Prostate gland (tissue), 2 donors: ENCODE data around the gene TBL1X. TPM values are rescaled to one million over a fixed set of nuclear protein-coding genes. Genes with fewer than 3 reads are reported as not detected.

Experiments
- DNase-seq: peaks from one replicate; pipeline ENCODE4 v3.0.0-alpha.2; 2019; ENCODE audit warnings: low spot score
- H3K27ac ChIP-seq, 2 donors: fragments of 200-600 bp; sonication (generic); 2 replicates each; pipeline ENCODE4 v1.5.1; 2017 to 2019
- H3K27me3 ChIP-seq: fragments of 200-600 bp; sonication (generic); replicated peaks from 2 replicates; pipeline ENCODE4 v1.5.1; 2019; ENCODE audit not compliant: insufficient read depth
- H3K36me3 ChIP-seq, 2 donors: fragments of 200-600 bp; sonication (generic); 1 replicate in 1 of 2; 2 replicates in 1 of 2; pipeline versions ENCODE4 v1.5.1 to v1.8.1; 2017 to 2019
- H3K4me1 ChIP-seq: fragments of 200-600 bp; sonication (generic); replicated peaks from 2 replicates; pipeline ENCODE4 v1.5.1; 2019
- H3K4me3 ChIP-seq, 2 donors: fragments of 200-600 bp; sonication (generic); 2 replicates each; pipeline ENCODE4 v1.5.1; 2017 to 2019
- H3K9me3 ChIP-seq: fragments of 200-600 bp; sonication (generic); 2 replicates; pipeline ENCODE4 v1.5.1; 2017
- CTCF ChIP-seq, 4 experiments: fragments of 200-600 bp in 2 of 4; fragments of 450-650 bp in 2 of 4; sonication (generic) in 2 of 4; IDR thresholded peaks; 1 replicate in 3 of 4; 2 replicates in 1 of 4; pipeline ENCODE4 v1.5.1; 2016 to 2019; ENCODE audit warnings: antibody characterized with exemption in 4 of 4, mild to moderate bottlenecking in 2 of 4, moderate library complexity in 2 of 4
- POLR2A ChIP-seq: fragments of 450-650 bp; IDR thresholded peaks from one replicate; pipeline ENCODE4 v1.6.1; 2016; ENCODE audit warnings: antibody characterized with exemption, mild to moderate bottlenecking
- POLR2AphosphoS5 ChIP-seq: sonication (generic); formaldehyde crosslinking; IDR thresholded peaks from one replicate; pipeline ENCODE4 v1.6.1; 2017; ENCODE audit warnings: antibody characterized with exemption
- WGBS: methylation state at CpG from one replicate; pipeline ENCODE4 v1.1.5; 2018; 5-methylcytosine and 5-hydroxymethylcytosine counted together
- intact Hi-C: fragments of 100-400 bp; cut with DNase I; formaldehyde crosslinking; loops from one replicate; pipeline ENCODE4 v1.14.2; 2022
- total RNA-seq, 2 donors: library from RNA; depleted of rRNA; stranded (reverse); fragments of >200 nt; gene quantifications; one replicate each; pipeline ENCODE4 v1.1.0, GENCODE V29; 2016

Gene TBL1X
- total RNA-seq, 2 donors from 2014 or later = 23.2 to 76.9 TPM

- no peak overlapping the region for H3K4me3 ChIP-seq
- H3K4me1 ChIP-seq = no peaks in the 10 kb centered on the region
- H3K27ac ChIP-seq = no peak overlapping the region
- no peaks in the 10 kb centered on the region for H3K27me3 ChIP-seq
- TF ChIP-seq POLR2A (no peak), CTCF (IDR thresholded peaks at IDR 0.05) (no peak), POLR2AphosphoS5 (no peak)
- DNase-seq = no peak
- intact Hi-C loops = no loop called here
- H3K36me3 ChIP-seq = no peaks in the 10 kb centered on the region
- 66% methylated on average over 5 of the region's 7 CpGs for WGBS
- no peaks in the 10 kb centered on the region for H3K9me3 ChIP-seq
Measured at GRCh38 chrX:9598344-9598743, 133.5 kb downstream of the TBL1X start.

GRCh38 chrX:9604111-9604907, 139.5 kb downstream of the TBL1X start:
- WGBS = 73% methylated on average over 9 of the region's 17 CpGs
- H3K36me3 ChIP-seq = no peaks in the 10 kb centered on the region
- no peak for DNase-seq
- TF ChIP-seq CTCF (IDR thresholded peaks at IDR 0.05) (no peak), POLR2A (no peak), POLR2AphosphoS5 (no peak)
- H3K4me3 ChIP-seq = no peak overlapping the region
- no peaks in the 10 kb centered on the region for H3K4me1 ChIP-seq
- H3K27me3 ChIP-seq = no peaks in the 10 kb centered on the region
- H3K27ac ChIP-seq = no peak overlapping the region
- intact Hi-C loops = no loop called here
- H3K9me3 ChIP-seq = no peaks in the 10 kb centered on the region

- Histone ChIP-seq H3K9me3 (no peaks in the 10 kb centered on the region), H3K27me3 (no peaks in the 10 kb centered on the region), H3K4me1 (no peaks in the 10 kb centered on the region), H3K27ac (no peak overlapping the region), H3K4me3 (no peak overlapping the region), H3K36me3 (no peaks in the 10 kb centered on the region)
- intact Hi-C loops = no loop called here
- TF ChIP-seq POLR2A (no peak), POLR2AphosphoS5 (no peak), CTCF (IDR thresholded peaks at IDR 0.05) (no peak)
- 81% methylated on average over 8 of the region's 8 CpGs for WGBS
- DNase-seq = no peak
Measured at GRCh38 chrX:9604908-9605306, 140.0 kb downstream of the TBL1X start.

DNA sequence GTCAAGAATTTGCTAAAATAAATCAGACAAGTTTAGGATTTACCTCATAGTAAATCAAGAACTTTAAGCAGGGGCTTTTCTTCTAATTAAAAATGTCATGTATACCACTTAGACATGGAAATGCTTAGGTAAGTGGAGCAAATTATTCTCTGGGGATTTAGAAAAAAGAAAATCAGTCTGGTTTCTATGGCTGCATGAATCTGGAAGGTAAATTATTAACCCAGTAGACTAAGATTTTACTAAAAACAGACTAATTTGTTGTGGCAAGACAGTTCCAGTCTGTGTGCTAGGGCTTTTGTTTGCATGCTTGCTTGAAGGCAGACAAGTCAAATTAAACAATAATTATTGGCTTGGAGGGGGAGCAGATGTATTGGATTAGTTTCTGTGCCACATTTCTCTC, 140.6 kb downstream of the TBL1X start:
- Histone ChIP-seq H3K9me3 (no peaks in the 10 kb centered on the region), H3K36me3 (no peaks in the 10 kb centered on the region), H3K4me3 (no peak overlapping the region), H3K27me3 (no peaks in the 10 kb centered on the region), H3K4me1 (no peaks in the 10 kb centered on the region), H3K27ac (no peak overlapping the region)
- intact Hi-C loops = no loop called here
- DNase-seq = no peak
- no peak for TF ChIP-seq POLR2A
- no peak for TF ChIP-seq POLR2AphosphoS5
- TF ChIP-seq CTCF (IDR thresholded peaks at IDR 0.05) = no peak

- H3K4me1 ChIP-seq = no peaks in the 10 kb centered on the region
- no peak overlapping the region for H3K4me3 ChIP-seq
- no peak for TF ChIP-seq CTCF (IDR thresholded peaks at IDR 0.05)
- TF ChIP-seq POLR2AphosphoS5 = no peak
- no peak for TF ChIP-seq POLR2A
- no peaks in the 10 kb centered on the region for H3K9me3 ChIP-seq
- intact Hi-C loops = no loop called here
- WGBS = 13% methylated on average over 3 of the region's 7 CpGs
- no peak for DNase-seq
- no peaks in the 10 kb centered on the region for H3K36me3 ChIP-seq
- H3K27me3 ChIP-seq = no peaks in the 10 kb centered on the region
- no peak overlapping the region for H3K27ac ChIP-seq
Measured at GRCh38 chrX:9606971-9607370, 142.1 kb downstream of the TBL1X start.
